ENCODE measurements around the gene LRRC7.
A peak's percentile ranks its signal among the peaks of the same experiment; 100 is the strongest.

LRRC7 gene

DNA sequence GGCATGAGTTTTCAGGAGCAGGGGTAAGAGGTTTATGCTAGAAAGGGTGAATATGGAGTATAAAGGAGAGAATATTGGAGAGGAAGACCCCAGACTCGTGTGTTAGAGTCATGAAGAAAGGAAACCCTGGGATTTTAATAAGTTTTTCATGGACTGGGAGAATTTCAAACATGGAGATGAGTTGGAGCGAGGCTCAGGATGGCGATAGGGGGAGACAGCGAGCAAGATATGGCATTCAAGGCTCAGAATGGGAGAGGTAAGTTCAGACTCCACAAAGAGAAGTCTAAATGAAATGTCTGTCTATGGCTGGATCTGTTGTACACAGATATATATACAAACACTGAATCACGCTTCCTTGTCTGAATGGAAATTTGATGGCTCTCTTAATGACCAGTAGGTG is 545.1 kb downstream of the LRRC7 start:
- no peak for DNase-seq

DNA sequence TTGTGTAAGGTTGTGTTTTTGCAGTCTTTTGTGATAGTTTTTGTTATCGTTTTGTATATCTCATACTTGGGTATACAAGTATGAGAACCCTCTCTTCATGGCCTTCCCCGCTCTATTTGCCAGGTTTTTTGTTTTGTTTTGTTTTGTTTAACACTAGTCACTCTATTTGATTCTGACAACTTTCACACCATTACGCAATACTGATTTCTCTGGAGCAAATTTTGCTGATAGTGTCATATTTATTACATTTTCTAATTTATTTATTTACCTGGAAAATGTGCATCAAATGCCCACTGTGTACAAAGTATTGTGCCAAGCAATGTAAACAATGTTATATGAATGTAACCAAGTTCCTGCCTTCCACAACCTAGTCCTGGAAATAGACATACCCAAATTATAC is 547.6 kb downstream of the LRRC7 start:
- DNase-seq, result no peak

- no peak for DNase-seq
Measured at GRCh38 chr1:70117046-70117445, 549.3 kb downstream of the LRRC7 start.

- DNase-seq, result no peak
Measured at GRCh38 chr1:70134148-70134547, 566.4 kb downstream of the LRRC7 start.

DNA sequence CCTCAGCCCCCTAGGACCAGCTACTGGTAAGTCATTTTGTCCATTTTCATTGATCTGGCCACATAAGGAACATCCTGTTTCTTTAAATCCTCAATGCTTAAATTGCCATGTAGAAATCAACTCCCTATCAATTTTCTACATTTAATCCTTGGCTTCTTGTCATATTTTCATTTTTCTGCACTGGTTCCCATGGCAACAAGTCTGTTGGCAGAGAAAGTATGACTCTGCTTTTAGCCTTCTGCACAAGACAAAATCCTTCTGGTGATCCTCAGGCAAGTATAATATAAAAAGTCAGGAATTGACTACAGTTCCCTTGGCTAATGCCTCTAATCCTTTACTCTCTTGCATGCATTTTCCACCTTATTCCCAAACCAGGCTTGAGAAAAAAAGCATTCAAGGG is 572.6 kb downstream of the LRRC7 start:
- peak; percentile 40 for DNase-seq

GRCh38 chr1:70140894-70141293 is 573.2 kb downstream of the LRRC7 start:
- no peak for DNase-seq

DNA sequence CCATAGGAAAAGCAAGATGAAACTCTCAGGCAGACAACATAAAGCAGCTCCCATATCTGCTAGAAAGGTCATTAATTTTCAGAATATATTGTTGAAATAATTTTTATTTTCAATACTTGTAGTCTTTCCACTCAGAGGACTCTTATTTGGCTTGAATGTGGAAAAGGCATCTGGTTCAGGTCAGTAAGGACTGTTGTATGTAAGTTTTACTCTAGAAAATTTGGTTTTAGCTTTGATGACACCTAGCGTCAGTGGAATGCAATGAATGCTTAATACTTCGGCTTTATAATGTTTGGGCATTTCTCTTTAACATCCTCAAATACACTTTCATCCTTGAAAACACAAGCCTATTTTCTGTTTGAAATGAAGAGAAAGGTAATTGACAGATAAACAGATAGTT is 574.4 kb downstream of the LRRC7 start:
- no peak for DNase-seq

GRCh38 chr1:70143048-70143659 is 575.4 kb downstream of the LRRC7 start:
- DNase-seq, result peak; percentile 34

DNA sequence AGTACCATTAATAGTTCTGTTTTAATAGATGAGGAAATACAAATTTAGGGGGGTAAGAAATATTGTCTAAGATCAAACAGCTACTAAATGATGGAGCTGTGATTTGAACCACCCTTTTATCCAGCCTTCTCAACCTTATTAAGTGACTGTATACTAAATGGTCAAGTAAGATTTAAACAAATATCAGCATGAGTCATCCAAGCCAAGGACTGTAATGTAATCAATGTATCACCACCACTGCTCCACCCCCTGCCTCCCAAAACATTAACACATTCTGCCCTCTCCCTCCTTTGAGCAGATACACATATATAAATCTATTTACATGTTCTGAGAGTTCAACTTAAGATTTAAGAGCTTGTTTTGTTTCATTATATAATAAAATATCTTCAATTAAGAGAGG is 578.8 kb downstream of the LRRC7 start:
- DNase-seq, result no peak

GRCh38 chr1:70150444-70150843 is 582.7 kb downstream of the LRRC7 start:
- no peak for DNase-seq

GRCh38 chr1:70153739-70154138 is 586.0 kb downstream of the LRRC7 start:
- DNase-seq, result no peak

DNA sequence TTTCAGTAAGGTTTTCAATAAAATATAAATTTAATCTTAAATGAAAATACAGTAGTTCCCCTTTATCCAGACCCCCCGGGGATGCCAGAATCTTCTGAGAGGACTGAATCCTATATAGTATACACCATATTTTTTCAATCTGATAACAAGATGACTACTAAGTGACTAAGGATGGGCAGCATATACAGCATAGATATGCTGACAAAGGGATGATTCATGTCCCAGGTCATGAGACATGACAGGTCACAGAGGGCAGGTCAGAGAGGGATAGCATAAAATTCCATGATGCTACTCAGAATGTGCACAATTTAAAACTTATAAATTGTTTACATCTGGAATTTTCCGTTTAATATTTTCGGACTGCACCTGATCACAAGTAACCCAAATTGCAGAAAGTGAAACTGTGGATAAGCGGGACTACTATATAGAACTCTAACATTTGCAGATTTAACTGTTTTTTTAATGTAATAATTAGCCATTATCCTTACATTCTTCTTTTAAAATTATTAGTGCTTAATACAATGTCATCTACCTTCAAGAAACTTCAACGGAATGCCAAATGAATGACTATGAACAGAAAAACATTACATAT is 588.9 kb downstream of the LRRC7 start:
- no peak for DNase-seq

- DNase-seq, result no peak
Measured at GRCh38 chr1:70164350-70164749, 596.6 kb downstream of the LRRC7 start.

GRCh38 chr1:70168283-70168682 is 600.6 kb downstream of the LRRC7 start:
- no peak for DNase-seq

- no peak for DNase-seq
Measured at GRCh38 chr1:70169018-70169839, 601.5 kb downstream of the LRRC7 start.

GRCh38 chr1:70171512-70171911 is 603.8 kb downstream of the LRRC7 start:
- DNase-seq, result no peak
